Measurements from ENCODE around the gene PTCH2.
"Not testable (repeated sequence)": the region's sequence is repeated elsewhere in the genome, so short reads cannot be mapped to it uniquely, and the experiment has no call there.

The PTCH2 gene

DNA sequence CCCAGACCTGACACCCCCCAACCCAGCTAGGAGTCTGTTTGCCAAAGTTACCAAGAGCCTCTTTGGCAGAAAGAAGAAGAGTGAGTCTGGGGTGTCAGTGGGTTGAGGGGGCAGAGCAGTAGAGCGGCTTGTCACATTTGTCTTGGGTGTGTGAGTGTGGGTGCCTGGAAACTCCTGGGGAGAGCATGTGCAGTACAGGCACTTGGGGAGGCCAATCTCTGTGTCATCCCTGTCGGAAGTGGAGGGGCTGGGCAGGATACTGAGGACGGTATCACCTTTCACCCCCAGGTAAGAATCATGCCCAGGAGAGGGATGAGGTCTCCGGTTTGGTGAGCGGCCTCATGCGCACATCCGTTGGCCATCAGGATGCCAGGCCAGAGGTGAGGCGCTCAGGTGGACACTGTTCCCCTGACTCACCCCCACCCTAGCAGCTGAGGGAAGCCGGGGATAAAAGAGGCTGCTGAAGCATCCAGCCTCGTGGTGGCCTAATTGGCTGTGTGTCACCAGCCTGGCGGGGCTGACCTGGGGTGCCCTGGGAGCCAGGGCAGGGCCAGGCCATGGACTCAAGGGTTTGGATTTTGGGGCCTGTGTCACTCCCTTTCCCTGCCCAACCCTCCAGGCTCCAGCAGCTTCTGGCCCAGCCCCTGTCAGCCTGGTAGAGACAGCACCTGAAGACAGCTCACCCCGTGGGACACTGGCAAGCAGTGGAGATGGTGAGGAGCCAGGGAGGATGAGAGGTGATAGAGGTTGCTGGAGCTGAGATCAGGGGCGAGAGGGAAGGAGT, 39.5 kb downstream of the PTCH2 start:
- DNase-seq (ENCODE audit: low read depth in 2 of 2, low spot score in 1 of 2) = no peak

DNA sequence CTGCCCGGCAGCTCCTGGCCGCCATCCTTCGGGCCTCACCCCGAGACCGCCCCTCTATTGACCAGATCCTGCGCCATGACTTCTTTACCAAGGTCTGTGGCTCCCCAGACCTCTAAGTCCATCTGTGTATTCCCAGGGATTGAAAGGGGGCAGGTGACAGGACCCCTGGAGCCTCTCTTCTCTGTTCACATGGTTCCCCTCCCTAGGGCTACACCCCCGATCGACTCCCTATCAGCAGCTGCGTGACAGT, 40.1 kb downstream of the PTCH2 start:
- DNase-seq (ENCODE audit: low read depth in 2 of 2, low spot score in 1 of 2) = no peak

DNA sequence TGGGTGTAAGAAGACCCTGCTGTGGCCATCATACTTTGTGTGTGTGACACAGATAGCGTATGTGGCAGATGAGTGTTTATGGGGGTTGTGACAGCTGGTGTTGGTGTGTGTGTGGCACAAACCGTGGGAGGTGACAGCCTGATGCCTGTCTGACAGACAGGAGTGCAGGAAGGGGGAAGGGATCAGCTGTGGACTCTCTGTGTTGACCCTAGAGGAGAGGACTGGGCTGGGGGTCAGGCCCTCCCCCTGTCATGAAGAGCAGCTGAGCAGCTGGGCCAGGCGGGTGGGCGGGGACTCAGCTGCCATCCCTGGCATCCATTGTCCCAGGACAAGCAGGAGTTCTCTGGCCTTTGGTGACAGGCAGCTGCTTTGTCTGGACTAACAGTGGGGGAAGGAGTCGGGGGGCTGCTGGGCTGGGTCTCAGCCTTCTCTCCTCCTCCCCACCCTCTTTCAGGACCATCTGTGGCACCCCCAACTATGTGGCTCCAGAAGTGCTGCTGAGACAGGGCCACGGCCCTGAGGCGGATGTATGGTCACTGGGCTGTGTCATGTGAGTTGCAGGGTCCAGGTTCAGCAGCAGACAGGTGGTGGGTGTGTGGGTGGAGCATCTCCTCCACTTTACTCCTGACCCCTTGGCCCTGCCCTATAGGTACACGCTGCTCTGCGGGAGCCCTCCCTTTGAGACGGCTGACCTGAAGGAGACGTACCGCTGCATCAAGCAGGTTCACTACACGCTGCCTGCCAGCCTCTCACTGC, 40.6 kb downstream of the PTCH2 start:
- DNase-seq (ENCODE audit: low read depth in 2 of 2, low spot score in 1 of 2) = no peak

- no peak for DNase-seq (ENCODE audit: low read depth in 2 of 2, low spot score in 1 of 2)
Measured at GRCh38 chr1:44801491-44802305, 41.4 kb downstream of the PTCH2 start.

- peak; percentile 93 to 97 for DNase-seq (ENCODE audit: low read depth in 2 of 2, low spot score in 1 of 2)
Measured at GRCh38 chr1:44799770-44800584, 43.1 kb downstream of the PTCH2 start, which contains the start of gene PLK3. PLK3 (plus strand) TSS chr1:44800377; CDS start chr1:44800464, 87 bp downstream.

GRCh38 chr1:44798481-44799365, 44.3 kb downstream of the PTCH2 start:
- no peak for DNase-seq (ENCODE audit: low read depth in 2 of 2, low spot score in 1 of 2)

DNA sequence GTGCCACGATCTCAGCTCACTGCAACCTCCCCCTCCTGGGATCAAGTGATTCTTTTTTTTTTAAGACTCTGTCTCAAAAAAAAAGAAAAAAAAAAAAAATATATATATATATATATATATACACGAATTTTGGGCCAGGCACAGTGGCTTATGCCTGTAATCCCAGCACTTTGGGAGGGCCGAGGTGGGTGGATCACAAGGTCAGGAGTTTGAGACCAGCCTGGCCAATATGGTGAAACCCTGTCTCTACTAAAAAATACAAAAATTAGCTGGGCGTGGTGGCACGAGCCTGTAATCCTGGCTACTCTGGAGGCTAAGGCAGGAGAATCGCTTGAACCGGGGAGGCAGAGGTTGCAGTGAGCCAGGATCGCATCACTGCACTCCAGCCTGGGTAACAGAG, 45.2 kb downstream of the PTCH2 start:
- DNase-seq (ENCODE audit: low read depth in 2 of 2, low spot score in 1 of 2) = not testable (repeated sequence)

DNA sequence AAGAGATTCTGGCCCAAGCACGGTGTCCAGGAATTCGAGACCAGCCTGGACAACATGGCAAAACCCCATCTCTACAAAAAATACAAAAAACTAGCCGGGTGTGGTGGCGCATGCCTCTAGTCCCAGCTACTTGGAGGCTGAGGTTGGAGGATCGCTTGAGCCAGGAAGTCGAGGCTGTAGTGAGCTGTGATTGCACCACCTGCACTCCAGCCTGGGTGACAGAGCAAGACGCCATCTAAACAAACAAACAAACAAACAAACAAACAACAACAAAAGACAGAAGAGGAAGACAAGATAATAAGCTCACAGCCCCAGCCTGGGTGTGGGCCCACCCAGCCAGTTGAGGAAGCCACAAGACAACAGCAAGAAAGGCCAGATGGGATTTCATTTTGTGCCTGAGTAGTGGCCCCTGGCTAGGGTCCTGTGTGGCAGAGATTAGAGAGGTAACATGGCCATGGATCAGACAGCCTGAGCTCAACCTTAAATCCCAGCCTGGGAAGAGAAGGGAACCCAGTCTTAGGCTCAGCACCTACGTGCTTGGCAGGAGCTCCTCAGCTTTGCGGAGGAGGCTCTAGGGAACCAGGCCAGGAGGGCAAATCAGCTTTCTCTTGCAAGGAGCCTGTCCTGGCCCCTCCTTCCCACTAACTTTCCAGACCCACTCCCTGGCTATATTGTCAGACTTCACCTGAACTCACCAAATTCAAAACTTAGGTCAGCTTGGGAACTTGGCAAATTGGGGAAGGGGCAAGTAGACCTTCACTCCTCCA, 50.1 kb downstream of the PTCH2 start:
- DNase-seq (ENCODE audit: low read depth in 2 of 2, low spot score in 1 of 2) = no peak

- no peak for DNase-seq (ENCODE audit: low read depth in 2 of 2, low spot score in 1 of 2)
Measured at GRCh38 chr1:44790968-44791801, 51.9 kb downstream of the PTCH2 start.

DNA sequence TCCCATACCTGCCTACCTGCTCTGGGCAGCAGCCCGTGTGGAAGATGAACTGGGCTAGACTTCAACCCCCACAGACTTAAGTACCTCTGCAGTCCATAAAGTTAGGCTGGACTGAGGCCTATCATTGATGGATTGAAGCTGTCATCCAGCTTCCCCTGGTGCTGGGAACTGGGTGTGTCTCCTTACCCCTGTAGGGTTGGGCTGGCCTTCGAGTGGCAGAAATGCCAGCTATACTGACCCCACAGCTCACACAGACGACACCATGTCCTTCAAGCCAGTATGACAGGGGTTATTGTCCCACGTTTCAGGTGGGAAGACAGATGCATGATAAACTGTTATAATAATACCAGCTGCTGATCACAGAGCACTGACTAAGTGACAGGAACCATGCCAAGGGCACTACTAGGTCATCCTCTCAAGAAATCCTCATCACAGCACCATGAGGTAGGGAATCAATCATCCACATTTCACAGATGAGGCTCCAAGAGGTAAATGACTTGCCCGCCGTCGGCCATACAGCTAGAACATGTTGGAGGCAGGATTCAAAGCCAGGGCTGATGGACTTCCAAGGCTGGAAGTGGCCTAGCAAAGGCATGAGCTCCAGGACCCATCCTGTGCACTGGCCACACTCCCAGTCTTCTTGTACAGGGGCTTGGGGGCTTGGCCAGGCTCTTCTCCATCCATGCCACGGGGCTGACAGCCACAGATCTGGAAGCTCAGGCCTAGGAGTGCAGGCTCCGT, 54.8 kb downstream of the PTCH2 start, which contains the start of gene BEST4:
TSS of gene BEST4 (minus strand) at position 51 of the 741 bp plus-strand sequence. CDS start 465 bp downstream, outside the sequence.
- DNase-seq (ENCODE audit: low read depth in 2 of 2, low spot score in 1 of 2) = no peak

GRCh38 chr1:44787506-44787905, 55.5 kb downstream of the PTCH2 start:
- no peak for DNase-seq (ENCODE audit: low read depth in 2 of 2, low spot score in 1 of 2)

DNA sequence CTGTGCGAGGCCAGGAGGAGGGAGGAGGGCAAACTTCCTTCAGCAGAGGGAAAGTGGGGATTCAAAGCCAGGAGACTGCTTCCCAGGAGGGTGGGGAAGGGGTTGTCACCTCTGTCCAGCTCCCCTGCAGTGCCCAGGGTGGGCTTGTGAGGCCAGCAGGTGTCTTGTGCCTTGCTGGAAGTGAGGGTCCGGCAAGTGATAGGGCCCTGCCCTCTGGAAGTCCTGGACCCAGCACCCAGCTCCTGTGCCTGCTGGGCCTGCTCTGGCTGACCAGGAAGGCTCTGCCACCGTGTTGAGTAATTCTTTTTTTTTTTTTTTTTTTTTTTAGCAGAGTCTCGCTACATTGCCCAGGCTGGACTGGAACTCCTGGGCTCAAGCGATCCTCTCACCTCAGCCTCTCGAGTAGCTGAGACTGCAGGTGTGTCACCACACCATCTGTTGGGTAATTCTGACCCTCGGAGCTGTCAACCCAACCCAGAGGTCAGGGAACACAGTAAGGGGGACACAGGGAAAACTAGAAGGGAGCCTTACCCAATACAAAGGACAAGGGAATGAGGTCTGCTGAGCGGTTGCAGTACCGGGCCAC, 56.1 kb downstream of the PTCH2 start:
- no peak for DNase-seq (ENCODE audit: low read depth in 2 of 2, low spot score in 1 of 2)

- DNase-seq (ENCODE audit: low read depth in 2 of 2, low spot score in 1 of 2) = peak in 1 of 2 donors; percentile 59
Measured at GRCh38 chr1:44786138-44786840, 56.8 kb downstream of the PTCH2 start.

- no peak for DNase-seq (ENCODE audit: low read depth in 2 of 2, low spot score in 1 of 2)
Measured at GRCh38 chr1:44785501-44786137, 57.4 kb downstream of the PTCH2 start.

DNA sequence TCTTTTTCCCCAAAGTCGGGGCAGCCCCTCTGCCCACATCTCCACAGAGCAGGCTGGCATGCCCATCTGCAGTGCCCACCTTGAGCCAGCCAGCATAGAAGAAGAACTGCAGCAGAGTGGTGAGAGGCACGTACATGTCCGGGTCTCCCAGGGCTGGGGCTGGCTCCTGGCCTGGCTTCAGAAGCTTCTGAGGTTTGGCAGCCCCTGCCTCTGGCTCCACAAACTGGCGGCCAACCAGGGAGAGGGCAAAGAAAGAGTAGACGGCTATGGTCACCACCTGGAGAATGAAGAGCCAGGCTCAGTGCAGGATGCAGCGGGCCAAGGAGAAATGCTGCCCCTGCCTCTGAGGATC, 58.0 kb downstream of the PTCH2 start:
- DNase-seq (ENCODE audit: low read depth in 2 of 2, low spot score in 1 of 2) = no peak
